Tongue (tissue), 2 donors: ENCODE data around the gene EPHA4. TPM values are rescaled to one million over a fixed set of nuclear protein-coding genes. Genes with fewer than 3 reads are reported as not detected.
A peak's percentile ranks its signal among the peaks of the same experiment; 100 is the strongest.

Source experiments
- DNase-seq: peaks from one replicate; pipeline ENCODE4 v3.0.0-alpha.2; 2015
- total RNA-seq: library from RNA; depleted of rRNA; stranded (reverse); fragments of >200 nt; gene quantifications from one replicate; pipeline ENCODE4 v1.2.3, GENCODE V29; 2014

The EPHA4 gene
- total RNA-seq, 1 donor from 2014 or later: 26.2 TPM

DNA sequence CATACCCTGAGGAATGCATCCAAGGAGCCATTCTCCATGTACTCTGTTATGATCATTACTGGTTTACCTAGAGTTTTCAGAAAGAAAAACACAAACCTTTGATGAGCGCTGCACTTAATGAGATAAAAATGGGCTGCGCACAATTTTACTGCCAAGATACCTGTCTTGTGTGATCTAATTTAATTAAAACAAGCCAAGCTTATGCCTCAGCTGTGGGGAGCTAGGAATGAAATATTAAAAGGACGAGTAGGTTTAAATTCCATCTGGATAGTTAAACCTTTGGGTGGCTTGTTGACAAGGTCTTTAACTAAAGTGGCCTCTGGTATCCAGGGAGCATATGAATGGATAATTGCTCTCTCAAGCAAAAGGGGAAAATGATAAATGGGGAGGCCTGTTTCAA, 135.0 kb downstream of the EPHA4 start:
- DNase-seq: no peak

DNA sequence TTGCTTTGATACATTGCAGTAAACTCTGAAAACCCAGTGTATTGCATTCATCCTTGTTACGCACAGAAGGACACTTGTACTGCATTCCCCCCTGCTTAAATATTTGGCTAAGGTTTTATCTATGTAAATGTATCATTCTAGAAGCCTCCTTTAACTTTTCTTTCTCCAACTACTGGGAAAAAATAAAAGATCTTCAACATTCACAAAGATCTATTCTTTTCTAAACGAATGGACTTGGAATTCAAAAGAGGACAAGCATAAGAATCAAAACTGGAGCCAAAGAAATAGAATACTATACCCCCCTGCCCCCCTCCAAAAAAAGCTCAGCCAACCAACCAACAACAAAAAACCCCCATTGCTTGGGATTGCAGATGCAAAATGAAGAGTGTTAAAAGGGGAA, 136.9 kb downstream of the EPHA4 start:
- no peak for DNase-seq

DNA sequence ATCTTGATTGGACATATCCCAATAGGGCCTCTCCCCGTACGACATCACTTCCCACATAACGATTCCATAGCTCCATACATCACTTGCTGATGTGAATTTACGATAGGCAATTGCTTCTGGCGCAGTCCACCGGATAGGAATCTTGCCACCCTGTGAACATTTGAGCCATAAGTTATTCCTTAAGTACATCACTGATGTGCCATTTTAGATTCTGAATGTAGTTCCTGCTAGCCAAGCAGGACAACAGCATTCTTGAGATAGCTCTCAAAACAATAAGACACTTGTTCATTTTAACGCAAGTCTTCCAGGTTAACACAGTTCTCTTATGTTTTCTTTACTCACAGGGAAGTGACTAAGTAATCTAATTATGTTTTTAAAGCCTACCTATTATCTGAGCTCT, 138.0 kb downstream of the EPHA4 start:
- DNase-seq: no peak

DNA sequence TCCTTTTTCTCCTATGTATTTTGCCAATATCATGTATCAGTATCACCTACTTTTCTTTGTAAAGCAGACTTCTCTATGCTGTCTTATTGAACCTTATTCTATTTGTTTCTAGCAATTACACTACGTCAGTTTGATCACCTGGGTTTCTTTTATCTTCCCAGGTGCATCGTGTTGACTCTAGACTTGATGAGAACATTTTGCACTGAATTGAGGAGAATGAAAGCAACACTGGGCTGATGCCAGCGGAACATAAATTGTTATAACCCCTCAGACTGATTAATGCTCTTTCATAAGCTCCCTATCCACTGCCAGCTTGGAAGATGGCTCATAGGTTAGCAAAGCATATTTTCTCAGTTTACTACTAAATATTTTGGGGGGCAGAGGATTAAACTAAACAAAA, 140.6 kb downstream of the EPHA4 start:
- no peak for DNase-seq

DNA sequence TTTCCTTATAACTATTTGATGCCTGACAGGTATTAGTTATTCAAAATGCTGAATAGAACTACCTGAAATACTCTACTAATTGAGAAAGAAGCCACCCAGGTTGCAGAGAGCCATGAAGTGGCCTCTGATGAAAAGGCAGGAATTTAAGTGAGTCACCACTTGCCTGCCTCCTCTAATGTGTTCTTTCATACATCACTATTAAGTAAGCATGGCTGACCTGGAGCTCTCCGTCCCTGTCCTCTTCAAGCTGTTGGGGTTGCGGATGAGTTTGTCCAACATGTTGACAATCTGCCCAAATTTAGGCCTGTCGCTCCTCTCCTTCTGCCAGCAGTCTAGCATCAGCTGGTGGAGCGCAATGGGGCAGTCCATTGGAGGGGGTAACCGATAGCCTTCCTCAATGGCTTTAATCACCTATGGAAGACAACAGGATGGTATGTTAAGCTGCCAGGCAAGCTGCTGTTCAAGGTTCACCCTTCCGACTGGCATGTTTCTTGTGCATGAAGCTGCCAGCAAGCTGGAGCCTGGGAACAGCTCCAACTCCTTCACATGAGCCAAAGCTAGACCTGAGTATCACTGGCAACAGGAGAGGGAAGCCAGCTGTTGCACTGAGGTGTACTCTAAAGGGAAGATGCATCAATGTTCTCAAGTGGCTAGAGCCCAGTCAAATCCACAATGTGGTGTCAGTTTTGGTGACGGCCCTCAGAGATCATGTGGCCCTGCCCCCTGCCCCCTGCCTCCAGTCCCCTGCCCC, 142.2 kb downstream of the EPHA4 start:
- peak; percentile 26 for DNase-seq

DNA sequence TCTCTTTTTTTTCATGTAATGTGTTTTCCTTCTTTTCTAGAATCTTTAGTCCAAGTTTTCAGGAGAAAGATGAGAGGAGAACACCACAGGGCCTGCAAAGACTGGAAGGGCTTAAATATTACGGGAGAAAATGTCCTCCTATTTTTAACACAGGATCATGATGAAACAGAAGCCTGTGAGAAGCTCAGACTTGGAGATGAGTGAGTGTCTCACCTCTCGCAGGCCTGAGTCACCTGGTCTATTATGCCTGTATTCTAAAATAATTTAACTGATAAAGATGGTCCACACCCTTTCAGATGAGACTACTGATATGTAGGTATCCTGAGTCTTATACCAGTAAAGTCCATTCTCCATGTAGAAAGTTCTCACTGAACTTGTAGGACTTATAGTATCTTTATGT, 143.2 kb downstream of the EPHA4 start:
- no peak for DNase-seq

DNA sequence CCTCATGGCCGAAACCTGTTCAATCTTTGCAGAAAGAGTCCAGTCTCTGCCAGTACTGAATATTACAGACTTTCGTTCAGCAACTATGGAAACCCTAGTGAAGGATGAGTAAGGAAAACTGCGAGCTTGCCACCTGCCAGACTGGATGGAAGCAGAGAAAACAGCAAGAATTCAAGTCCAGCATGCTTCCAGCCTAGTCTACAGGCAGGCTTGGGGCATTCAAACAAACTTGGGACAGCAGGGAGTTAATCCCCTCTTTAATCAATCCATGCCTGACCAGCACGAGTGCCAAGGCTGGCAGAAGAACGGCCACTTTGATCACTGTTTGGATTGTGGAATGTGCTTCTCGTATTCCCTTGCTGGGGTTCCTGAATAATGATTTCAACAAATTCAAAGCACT, 145.2 kb downstream of the EPHA4 start:
- peak; percentile 21 for DNase-seq

DNA sequence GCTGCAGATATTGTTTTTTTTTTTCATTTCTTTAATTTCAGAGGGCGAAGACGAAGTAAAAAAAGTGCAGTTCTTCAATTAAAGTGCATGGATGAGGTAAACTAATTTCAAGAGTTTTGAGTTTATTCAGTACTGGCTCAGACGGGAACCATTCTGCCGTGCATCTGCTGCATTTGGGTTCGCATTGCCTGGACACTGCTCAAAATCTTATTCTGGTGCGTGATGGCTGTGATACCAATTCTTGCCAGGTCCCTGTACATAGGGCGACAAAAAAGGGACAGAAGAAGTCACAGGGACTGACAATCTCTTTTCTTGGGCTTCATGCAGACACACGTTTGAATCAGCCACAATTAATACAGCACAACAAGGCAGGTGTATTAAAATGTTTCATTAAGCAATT, 146.2 kb downstream of the EPHA4 start:
- no peak for DNase-seq

DNA sequence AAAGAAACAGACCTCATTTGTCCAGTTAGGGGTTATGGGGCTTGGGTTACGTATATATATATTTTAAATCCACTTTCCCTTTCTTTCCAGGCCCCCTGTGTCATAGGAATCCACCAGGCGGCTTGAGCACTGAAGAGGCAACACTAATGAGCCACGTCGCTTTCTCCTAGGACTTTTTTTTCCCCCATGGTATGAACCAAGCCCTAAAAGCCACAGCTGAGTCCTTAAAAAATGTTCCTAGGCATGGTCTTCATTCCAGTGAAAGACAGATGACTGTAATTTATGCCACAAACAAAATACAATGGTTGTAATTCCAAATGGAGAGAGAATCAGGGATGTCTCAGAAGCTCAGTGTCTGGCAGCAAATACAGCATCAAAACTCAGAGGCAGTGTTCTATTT, 146.8 kb downstream of the EPHA4 start:
- no peak for DNase-seq

DNA sequence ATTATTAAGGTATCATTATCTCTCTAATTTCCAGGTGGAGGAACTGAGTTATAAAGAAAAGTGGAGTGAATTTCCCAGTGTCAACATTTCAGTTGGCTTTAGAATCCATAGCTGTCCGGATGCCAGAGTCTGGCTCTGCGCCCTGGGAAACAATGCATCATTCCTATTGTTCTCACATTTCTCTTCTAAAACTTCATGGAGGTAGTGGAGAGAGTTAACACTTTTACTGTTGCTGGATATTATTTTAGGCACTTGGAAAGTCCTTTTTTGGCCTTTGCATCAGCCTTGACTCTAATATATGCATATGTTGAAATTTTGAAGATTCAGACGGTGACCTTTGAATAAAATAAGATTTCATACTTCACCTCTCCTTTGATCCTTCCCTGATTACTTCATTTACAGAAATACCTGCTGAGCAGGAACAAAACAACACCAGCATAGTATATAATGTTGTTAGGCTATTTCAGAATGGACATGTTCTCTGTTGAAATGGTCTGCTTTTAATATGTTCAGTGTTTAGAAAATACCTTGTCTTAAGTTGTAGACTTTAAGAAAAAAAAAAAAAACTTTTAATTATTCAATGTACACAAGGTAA, 148.8 kb downstream of the EPHA4 start:
- peak; percentile 34 for DNase-seq

DNA sequence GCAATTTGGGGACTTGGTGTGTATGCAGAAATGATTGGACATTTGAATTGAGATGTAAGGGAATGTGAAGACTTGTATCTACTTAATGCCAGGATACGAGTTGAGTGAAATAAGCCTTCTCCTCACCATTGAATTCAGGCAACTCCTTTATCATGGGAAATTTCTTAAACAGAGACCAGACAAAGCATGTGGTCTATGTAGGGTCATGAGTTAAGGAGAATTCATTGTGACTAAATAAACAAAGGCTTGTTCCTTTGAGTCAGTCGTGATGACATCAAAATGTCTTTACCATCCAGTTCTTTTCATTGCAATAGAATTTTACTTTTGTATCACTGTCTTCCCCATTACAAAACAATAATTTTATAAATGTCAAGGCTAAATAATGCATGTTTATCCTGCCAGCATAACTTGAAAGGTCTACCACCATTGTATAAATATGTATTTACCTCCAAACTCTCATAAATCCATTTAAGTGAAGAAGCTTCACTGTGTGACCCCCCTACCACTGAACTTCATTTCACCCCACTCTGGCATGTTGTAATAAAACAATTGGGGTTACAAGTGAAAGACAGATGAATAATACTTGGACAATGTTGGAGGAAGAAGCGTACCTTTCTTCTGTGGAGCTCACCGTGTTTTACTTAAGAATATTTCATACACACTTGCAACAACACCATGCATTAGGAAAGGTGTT, 149.4 kb downstream of the EPHA4 start:
- no peak for DNase-seq

DNA sequence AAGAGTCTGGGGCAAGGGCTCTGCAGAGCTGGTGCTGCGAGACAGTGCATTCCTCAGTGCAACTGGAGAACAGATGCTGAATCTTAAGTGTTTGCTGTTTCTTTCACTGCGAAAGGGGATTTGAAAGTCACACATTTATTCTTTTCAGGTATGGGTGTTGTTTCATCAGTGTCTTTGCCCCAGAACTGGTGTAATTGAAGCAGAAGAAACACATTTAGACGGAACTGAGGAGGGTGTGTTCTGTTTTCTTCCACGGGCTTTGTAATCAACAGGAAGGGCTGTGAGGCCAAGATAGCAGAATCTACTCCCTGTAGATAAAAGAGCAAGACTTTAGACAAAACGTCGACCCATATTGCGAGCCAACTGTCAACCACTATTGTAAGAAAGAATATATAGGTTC, 151.9 kb downstream of the EPHA4 start:
- DNase-seq: no peak

DNA sequence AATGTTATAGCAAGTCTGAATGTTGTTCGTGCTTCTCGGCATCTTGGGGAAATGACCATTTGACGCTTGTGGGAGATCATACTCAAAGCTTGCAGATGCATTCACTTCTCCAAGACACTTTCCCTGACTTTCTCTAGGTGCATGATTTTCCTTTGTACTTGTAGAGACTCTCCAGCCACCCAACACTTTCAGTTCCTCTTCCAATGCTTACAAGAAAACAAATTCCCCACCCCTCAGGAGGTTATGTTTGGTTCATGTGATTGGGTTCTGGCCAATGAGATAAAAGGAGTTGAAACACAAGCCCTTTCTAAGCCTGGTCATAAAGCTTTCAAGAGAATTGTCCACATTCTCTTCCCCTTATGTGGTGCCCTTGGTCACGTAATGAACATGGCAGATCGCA, 156.3 kb downstream of the EPHA4 start:
- no peak for DNase-seq

DNA sequence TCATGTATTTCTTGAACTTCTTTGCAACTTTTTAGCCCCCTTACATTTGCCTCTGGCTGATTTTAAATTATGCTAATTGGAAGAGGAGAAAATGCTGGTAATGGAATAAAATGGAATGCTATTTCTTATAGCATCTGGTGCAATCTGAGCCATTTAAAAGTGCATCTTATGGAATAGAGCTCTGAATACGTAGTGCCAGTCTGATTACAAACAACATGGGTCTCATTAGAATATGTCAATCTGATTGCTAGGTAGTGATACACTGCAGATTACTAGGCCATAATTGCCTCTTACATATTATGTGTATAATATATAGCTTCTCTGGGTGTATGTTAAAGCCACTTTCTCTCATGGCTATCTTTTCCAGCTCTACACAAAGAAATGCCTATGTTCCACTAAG, 159.1 kb downstream of the EPHA4 start:
- no peak for DNase-seq

DNA sequence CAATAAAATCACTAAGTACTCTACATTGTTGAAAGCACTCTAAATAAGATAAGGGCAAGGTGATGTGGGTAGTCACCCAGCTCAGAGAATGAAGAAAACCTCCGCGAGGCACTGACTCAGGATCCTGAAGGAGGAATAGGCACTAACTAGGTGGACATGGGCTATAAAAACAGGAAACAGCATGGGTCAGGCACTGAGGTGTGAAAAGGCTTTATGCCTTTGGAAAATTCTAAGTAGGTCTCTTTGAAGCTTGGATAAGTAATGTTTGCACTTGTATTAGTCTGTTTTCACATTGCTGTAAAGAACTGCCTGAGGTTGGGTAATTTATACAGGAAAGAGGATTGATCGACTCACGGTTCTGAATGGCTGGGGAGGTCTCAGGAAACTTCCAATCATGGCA, 161.6 kb downstream of the EPHA4 start:
- no peak for DNase-seq

DNA sequence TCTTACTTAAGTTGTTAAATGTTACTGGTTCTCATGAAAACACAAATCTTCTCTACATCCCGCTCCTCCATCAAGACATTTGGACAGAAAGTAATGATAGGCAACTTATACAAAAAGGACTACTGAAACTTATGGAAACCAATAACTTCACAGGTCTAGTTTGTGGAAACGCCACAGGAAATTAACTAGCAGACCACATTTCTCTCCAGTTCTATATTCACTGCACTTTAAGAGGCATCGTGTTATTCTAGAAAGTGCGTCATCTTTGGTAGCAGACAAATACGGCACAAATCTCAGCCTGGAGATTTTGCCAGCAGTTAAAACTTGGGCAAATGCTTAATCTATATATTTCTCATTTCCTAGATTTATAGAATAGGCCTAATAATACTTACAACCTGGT, 164.3 kb downstream of the EPHA4 start:
- DNase-seq: no peak

DNA sequence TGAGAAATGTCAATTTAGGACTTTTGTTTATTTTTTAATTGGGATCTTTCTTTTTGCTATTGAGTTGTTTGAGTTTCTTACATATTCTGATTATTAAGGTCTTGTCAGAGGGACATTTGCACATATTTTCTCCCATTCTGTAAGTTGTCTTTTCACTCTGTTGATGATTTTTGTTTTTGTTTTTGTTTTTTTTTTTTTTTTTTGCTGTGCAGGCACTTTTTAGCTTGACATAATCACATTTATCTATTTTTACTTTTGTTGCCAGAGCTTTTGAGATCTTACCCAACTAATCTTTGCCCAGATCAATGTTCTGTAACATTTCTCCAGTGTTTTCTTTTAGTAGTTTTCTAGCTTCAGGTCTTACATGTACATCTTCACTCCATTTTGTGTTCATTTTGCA, 166.6 kb downstream of the EPHA4 start:
- no peak for DNase-seq

DNA sequence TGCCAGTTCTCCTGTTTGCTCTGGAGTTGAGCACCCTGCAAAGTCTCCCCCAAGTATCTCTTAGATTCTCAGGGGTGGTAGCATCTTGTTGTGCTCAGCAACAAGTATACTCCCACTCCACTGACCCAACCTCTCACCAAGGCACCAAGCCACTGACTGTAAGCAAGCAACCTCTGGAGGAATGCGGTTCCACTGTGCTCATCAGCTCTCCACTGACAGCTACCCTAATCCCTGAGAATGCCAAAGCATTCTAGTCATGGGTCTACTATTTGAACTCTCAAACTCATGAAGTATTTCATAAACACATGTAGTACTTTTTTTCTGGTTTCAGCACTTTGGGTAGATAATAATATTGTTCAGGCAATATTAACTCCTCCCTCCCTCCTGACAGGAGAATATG, 170.0 kb downstream of the EPHA4 start:
- DNase-seq: peak; percentile 7

DNA sequence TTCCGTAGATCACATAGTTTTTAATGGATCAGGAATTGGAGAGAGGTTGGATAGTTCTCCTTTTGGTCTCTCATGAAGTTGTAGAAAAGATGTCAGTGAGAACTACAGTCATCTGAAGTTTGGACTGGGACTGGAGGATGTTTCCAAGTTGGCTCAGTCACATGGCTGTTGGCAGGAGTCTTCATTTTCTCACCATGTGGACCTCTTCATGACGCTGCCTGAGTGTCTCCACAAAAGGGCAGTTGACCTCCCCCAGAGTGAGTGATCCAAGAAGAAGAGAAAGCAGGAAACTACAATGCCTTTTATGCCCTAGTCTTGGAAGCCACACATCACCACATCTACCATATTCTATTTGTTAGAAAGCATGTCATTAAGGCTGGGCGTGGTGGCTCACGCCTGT, 171.7 kb downstream of the EPHA4 start:
- no peak for DNase-seq

DNA sequence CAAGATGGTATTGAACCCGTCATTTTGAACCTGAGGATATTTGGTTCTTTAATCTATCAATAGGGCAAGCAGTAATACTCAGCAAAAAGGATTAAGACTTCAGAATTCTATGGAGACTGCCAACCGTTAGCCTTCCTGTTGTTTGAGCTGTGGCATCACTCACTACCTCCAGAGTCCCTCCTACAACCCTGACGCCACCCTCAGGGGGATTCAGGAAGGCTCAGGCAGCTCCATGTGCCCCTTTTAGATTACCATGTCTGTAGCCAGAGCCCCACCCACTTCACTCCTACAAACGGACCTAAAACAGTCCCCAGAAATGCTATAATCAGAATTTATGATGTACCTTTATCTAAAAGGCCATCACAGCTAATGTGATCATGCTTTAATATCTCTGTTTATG, 172.9 kb downstream of the EPHA4 start:
- DNase-seq: no peak

DNA sequence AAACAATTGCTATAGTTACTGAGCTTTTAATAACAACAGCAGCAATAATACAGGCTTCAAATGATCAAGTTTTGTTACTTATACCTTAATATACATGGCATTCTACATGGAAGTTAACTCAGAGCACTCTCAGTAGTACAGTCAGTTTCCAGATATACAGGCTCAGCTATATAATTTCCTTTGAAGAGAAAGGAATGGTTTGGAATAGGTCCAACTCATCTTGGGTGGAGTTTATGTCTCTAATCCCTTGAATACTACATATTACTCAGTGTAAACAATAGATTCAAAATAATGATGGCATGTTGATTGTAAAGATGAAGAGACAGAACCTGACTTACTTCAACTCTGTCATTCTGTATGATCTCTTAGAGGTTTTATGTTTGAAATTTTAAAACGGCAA, 174.9 kb downstream of the EPHA4 start:
- peak; percentile 54 for DNase-seq

DNA sequence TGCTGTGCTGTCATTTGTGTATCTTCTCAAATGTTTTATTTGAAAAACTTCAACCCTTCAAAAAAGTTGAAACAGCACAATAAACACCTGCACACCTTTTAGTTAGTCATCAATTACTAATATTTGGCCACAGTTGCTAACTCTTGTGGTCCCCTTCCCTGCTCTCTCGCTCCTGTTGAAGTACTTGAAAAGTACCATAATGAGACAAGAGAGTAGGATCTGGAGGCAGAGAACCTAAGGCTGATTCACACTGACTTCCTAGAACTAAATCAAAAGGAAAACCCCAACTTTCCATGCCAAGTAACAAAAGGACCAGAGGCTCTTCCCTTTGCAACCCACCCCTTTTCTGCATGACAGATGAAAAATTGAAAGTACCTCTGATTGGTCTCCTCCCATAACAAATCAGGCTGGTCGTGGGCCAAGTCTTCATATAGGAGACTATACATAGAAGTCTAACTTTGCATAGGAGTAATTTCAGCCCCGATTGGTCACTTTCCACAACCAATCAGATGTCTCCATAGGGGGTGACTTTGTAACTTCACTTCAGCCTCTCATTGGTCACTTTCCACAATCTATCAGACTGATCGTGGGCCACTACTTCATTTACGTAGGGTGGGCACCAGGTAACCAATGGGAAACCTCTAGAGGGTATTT, 179.7 kb downstream of the EPHA4 start:
- DNase-seq: no peak

DNA sequence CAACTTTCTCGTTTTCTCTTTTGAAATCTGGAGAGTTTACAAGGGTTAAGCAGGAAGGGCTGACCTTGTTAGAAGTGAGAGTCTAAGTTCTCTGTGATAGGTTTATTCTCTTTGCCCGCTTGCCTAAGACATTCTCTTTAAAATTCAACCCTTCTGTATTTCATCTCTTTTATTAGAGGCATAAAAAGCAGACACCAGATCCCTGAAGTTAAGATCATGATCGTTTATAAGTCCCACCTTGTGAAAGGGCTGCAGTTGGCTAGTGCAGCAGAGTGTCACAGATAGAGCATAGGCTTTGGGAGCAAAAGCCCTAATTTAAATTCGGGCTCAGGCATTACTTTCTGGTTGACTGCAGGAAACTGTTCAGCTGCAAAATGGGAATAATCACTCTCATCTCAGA, 181.2 kb downstream of the EPHA4 start:
- DNase-seq: no peak
